Activated naive CD4-positive, alpha-beta T cell treated with Interleukin-2 at 50 U/mL for 16 hours (primary cell): ENCODE results near the gene HES5.
"Not testable (repeated sequence)": the region's sequence is repeated elsewhere in the genome, so short reads cannot be mapped to it uniquely, and the experiment has no call there.

Experiments used
- DNase-seq: peaks from one replicate; pipeline ENCODE4 v3.0.0-alpha.2; 2020

Gene HES5

DNA sequence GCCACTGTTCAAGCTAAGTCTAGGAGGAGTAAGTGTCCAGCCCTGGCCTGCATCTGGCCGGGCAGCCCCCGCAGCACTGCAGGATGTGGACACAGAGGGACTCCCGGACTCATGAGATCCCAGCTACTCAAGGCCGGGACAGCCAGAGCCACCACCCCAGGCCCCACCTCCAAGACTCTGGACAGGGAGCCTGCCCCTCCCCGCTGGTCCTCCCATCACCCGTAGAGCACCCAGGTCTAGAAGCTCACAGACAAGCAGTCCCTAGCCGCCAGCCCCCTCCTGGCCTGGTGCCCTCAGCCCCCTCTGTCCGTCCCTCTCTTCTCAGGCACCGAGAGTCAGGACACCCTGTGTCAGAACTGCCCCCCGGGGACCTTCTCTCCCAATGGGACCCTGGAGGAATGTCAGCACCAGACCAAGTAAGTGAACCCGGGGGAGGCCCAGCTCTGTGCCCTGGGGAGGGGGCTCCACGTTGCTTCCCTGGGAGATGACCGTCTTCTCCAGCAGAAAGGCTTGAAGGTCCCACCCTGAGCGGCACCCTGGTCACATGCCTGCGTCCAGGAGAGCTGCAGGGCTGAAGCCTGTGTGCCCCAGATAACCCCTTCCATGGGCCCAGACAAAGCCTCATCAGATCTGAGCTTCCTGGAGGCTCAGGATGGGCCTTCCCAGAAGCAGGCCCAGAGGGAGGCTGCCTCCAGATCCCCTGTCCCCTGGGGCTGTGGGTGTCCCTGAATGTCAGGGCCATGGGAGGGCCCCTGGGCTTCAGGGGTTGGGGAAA, 30.4 kb upstream of the HES5 start:
- DNase-seq, result no peak

DNA sequence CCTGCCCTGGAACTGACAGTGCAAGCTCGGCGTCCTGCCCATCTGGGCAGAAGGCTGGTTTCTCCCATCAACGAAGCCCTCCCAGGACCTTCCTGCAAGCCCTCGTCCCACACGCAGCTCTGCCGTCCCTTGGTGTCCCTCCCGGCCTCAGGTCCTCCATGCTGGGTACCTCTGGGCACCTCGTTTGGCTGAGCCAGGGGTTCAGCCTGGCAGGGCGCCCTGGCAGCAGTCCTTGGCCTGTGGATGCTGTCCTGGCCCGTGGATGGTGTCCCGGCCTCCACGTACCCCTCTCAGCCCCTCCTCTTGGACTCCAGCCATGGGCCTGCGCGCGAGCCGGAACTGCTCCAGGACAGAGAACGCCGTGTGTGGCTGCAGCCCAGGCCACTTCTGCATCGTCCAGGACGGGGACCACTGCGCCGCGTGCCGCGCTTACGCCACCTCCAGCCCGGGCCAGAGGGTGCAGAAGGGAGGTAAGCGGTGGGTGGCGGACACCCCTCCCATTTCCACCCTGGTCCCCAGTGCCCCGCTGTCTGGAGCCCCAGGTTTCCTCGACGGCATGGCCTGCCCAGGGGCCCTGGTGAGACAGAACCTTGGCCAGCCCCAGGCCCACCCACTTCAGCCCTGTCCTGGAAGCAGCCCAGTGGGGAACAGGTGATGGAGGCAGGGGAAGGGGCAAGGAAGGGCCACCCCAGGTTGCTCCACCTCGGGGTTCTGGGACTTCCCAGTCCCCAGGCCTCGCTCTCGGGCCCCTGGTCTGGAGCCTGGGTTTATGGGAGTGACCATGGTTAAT, 29.6 kb upstream of the HES5 start:
- DNase-seq, result no peak

DNA sequence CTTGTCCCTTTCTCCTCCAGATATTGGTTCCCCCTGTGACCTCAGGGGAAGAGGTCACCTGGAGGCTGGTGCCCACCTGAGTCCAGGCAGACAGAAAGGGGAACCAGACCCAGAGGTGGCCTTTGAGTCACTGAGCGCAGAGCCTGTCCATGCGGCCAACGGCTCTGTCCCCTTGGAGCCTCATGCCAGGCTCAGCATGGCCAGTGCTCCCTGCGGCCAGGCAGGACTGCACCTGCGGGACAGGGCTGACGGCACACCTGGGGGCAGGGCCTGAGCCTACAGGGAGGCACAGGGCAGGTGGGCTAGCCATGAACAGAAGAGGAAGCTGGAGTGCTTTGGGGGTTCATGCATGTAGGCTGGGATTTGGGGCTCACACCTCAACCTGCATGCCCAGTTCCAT, 28.8 kb upstream of the HES5 start:
- no peak for DNase-seq

DNA sequence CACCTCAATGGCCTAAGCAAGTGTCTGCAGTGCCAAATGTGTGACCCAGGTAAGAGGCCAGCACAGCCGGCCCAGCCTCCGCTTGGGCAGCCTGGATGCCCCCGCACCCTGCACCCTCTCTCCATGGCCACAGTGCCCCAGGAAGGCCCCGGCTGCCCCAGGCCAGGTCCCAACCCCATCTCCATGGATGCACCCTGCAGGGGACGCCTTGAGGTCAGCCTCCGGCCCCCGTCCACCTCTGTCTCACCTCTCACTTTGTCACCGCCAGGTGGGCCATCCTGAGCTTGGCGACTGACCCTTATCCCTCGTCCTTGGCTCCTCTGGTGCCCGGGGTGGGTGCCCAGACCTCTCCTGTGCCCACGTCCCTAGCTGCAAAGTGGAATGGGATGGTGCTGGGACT, 28.4 kb upstream of the HES5 start:
- DNase-seq, result no peak

DNA sequence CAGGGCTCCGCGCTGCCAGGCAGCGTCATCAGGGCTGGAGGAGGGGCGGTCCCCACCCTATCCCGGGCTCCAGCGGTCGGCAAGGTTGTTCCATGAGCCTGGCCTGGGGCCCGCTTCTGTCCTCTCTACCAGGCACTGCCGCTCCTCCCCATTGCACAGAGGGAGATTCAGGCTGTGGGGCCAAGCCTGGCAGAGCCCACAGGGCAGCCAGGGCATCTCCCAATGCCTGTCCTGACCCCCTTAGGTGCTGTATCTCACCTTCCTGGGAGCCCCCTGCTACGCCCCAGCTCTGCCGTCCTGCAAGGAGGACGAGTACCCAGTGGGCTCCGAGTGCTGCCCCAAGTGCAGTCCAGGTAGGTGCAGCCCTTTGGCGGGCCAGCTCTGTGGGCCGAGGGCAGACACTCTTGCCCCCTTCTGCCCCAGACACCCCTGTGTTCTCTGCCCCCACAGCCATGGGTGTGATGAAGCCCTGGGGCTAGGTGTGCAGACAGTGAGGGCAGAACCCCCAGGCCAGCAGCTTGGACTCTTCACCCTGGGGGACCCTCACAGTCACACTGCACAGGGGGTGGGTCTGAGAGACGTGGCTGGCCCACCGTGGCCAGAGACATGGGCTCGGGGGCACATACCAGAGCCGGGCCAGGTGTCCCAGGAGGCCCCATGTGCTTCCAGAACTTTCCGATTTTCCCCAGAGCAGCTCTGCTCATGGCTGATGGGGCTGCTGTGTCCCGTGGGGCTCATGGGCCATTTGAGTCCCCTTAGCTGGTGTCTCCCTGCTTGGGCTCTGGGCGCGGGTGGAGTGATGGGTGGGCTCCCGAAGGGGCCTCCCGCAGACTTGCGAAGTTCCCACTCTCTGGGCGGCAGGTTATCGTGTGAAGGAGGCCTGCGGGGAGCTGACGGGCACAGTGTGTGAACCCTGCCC, 27.7 kb upstream of the HES5 start:
- no peak for DNase-seq

DNA sequence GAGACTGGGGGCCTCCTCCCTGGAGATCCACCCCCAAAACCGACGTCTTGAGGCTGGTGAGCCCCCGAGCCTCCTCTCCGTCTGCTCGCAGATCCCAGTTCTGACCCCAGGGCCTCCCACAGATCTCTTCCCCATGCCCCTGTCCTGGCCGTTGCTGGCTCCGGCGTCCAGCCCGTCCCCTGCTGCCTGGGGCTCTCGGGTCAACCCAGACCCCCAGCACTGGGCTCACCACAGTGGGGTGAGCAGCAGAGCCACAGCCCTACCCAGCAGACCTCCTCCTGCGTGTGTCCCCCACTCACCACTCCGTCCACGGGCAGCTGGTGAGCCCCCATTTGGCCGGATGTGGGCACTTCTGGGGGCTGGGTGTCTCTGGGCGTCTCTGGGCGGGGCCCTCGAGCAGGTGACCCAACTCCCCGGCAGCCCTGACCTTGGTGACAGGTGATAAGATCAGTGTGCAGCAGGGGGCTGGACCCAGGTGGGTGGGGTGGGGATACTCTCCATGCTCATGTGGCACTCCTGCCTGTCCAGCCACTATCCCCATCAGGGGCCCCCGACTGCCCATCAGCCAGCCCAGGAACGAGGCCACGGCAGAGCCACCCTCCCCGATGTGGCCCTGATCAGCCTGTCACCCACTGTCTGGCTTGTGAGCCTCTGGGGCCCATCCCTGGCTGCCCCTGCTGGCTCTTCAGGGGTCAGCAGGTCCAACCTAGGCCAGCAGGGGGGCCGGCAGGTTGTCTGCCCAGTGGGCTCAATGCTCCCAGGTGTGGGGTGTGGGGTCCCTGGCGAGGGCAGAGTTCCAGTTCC, 26.8 kb upstream of the HES5 start:
- DNase-seq, result peak; percentile 34

DNA sequence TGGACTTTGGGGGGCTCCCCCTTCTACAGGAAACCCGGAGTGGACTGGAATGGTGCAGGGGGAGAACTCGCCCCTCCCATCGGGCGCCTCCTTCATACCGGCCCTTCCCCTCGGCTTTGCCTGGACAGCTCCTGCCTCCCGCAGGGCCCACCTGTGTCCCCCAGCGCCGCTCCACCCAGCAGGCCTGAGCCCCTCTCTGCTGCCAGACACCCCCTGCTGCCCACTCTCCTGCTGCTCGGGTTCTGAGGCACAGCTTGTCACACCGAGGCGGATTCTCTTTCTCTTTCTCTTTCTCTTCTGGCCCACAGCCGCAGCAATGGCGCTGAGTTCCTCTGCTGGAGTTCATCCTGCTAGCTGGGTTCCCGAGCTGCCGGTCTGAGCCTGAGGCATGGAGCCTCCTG, 26.2 kb upstream of the HES5 start, which contains the start of gene TNFRSF14:
Gene TNFRSF14, plus strand, starts transcription at position 95 of the 401 bp plus-strand sequence. Its CDS starts 294 bp downstream, at position 389.
- DNase-seq, result peak; percentile 78

DNA sequence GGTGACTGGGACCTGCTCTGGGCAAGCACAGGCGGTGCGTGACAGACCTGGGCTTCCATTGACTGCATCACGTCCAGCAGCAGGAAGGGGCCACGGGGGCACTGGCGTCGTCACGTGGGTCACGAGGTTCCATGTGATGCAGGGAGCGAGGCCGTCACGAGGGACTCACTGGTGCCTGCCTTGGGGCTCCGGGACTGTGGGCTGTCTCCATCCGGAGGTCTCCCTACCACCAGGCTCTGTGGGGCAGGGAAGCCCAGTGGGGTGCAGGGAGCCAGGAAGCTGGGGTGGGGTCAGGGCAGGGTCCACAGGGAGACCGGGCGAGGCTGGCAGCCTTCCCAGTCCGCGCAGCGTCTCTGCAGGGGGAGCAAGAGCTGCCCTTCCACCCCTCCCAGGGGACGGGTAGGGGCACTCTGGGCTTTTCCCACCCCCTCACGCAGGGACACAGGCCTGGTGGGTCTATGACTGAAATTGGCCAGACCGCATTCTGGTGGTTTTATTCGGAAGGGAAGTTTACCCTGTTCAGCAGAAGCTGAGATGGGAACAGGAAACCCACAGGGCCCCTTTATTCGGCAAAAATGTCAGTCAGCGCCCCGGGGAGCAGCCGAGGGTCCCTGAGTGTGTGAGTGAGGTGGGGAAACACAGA, 25.7 kb upstream of the HES5 start:
- peak; percentile 75 for DNase-seq

DNA sequence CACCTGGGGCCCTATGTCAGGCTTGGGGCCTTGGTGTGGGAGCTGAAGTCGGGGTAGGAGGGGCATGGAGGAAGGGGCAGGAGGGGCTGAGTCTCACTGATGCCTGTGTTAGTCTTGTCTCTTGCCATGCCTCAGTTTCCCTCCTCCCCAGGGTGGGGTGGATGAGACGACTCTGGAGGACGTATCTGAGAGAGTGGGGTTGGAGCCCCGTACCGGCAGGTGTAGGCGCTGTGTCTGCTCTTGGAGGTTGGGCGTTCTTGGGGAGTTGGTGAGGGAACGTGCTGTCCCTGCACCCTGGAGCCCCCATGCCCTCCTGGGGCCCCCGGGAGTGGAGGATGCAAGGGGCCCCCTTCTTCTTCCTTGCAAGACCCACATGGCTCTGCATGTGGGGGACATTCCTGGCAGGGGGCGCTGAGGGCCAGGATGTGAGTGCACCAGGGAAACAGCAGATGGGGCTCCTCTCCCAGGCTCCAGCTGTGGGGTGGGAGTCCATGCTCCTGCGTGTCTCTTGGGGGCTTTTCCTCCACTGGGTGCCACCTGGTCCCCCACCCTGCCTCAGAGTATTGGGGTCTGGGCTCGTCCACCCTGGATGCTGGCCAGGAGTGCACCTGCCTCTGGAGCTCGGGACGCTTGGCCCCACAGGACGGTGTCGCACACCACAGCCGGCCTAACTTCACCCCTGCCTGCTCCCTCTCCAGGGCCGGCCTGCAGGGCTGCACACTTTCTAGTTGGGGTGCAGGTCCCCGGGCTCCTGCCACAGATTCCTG, 24.7 kb upstream of the HES5 start:
- peak; percentile 45 for DNase-seq

DNA sequence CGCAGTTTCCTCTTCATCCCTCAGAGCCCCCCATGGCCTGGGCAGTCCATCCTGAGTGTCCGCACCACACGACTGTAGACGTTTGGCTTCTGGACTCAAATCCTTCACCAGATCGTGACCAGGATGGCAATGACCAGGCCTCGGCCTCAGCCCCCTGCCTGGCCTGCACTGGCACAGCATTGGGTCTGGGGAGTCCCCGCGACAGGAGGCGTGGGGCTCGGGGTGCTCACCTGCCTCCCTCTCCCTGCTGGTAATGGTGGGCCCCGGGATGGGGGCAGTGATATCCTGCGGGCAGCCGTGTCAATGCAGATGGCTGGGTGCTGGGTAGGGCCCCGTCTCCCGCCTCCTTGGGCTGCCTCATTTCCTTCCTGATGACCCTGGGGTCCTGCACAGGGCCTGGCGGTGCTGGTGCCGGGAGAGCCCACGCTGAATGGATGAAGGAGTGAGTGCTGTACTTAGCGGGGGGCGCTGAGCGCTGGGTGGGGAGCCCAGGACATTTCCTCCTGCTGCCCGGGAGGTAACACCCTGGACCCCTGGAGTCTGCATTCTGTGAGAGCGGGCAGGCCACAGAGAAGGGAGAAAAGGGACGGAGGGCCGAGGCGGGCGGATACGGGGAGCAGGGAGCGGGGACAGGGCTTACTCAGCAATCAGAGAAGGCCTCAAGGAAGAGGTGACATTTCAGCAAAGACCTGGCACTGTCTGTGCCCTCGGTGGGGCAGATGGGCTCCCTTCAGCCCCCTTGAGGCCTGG, 24.0 kb upstream of the HES5 start:
- no peak for DNase-seq

DNA sequence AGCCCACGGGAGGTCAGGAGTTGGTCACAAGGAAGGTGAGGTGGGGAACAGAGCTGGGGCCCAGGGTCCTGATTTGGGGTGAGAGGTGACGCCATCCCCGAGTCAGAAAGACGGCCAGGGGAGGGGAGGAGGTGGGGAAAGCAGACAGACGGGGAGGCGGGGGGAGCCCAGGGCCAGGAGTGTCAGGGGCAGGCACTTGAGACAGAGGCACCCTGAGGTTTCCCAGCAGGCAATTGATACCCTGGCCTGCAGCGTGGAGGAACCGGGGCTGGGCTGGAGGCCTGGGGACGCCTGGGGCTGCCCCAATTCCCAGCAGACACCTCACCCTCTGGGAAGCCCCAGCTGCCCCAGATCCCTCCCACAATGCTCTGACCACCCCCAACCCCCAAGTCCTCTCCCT, 23.0 kb upstream of the HES5 start:
- not testable (repeated sequence) for DNase-seq

DNA sequence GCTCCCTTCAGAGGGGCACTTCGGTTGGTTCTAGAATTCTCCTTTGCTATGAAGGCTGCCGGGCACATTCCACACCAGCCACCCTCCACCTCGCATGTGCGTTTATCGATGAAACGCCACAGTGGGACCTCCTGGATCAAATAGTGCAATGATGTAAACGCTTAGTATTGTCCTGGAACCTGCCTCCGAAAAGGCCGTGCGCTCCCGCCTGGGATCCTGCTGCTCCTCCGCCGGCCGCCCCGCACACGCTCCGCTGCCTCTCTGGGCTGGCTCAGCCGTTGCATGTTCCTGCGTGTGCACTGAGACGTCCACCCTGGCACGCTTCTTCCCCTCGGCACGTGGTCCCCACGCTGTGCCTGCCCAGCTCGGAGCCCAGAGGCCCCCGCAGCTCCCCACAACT, 22.1 kb upstream of the HES5 start:
- no peak for DNase-seq

DNA sequence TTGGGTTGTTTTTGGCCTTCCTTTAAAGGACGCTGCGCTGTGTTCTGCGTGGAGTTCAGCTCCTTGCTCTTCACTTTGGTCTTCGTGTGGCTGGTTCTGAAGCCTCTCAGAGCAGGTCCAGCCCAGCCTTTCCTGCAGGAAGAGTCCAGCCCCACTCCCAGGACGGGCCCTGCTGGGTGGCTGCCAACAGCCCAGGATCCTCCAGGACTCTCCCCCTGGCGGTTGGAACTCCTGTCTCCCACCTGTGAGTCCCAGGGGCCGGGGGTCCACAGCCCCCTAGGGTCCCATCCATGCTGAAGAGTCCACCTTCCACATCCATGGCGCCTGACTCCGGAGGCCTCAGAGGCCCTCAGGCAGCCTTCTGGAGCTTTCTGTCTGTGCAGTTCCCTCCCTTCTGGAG, 21.5 kb upstream of the HES5 start:
- not testable (repeated sequence) for DNase-seq

DNA sequence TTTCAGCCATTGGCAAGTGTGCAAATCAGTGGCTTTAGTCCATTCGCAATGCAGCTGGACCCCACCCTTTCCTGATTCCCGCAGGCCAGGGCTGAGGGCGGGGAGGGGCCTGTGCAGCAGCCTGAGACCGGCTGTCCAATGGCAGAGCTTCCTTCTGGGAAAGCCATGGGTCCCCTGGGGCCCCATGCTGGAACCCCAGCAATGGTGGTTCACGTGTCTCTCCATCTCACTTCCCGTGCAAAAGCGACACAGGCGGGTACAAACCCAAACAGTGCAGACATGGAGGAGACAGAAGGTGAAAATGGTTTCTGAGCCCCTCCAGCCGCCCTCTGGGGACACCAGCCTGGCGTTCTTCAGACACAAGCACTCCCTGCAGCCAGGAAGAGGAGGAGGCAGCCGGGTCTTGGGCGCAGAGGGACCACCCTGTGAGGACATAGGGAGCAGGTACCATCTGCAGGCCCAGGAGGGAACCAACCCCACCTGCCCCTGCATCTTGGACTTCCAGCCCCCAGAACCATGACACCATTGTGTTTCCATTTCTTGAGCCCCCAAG, 20.3 kb upstream of the HES5 start:
- not testable (repeated sequence) for DNase-seq

DNA sequence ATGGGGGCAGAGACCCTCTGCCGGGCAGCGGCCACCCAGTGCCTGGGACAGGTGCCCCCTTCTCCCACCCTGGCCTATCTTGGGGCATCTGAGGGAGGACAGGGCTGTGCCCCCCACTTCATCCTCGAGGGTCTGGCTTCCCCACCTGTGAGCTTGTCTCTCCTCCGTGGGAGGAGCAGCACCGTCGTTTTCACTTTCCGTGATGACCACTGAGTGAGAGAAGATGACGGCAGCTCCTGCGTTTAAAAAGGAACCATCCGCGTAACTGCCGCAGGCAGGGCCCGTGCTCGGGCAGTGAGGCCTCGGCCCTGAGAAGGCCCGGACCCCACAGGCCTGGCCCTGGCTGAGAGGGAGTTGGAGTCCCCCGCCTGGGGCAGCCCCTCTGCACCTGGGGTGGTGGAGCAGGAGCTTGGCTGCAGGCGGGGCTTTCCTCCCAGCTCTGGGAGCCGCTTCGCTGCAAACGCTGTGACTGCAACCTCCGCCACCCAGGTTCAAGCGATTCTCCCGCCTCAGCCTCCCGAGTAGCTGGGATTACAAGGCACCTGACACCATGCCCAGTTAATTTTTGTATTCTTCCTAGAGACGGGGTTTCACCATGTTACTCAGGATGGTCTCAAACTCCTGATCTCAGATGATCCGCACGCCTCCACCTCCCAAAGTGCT, 19.4 kb upstream of the HES5 start:
- not testable (repeated sequence) for DNase-seq

DNA sequence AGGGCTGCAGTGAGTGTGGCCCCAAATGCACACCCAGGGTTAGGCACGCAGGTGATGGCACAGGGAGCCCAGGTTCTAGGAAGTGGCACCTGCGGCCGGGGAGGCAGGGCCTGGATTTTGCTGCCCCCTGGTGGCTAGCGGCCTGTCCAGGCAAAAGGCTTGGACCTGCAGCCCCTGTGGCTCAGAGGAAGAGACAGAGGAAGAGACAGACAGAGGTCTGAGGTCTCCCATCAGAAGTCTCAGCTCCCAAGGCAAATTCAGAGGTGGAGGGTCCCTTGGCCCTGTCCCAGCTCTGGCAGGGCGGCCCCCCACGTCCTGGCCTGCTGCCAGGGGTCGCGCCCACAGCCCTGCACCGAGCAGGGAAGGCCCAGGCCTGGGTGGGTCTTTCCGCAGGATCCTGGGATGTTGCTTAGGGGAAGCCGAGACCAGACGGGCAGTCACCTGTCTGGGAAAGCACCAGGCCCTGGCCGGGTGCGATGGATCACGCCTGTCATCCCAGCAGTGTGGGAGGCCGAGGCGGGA, 18.1 kb upstream of the HES5 start:
- DNase-seq, result peak; percentile 85

DNA sequence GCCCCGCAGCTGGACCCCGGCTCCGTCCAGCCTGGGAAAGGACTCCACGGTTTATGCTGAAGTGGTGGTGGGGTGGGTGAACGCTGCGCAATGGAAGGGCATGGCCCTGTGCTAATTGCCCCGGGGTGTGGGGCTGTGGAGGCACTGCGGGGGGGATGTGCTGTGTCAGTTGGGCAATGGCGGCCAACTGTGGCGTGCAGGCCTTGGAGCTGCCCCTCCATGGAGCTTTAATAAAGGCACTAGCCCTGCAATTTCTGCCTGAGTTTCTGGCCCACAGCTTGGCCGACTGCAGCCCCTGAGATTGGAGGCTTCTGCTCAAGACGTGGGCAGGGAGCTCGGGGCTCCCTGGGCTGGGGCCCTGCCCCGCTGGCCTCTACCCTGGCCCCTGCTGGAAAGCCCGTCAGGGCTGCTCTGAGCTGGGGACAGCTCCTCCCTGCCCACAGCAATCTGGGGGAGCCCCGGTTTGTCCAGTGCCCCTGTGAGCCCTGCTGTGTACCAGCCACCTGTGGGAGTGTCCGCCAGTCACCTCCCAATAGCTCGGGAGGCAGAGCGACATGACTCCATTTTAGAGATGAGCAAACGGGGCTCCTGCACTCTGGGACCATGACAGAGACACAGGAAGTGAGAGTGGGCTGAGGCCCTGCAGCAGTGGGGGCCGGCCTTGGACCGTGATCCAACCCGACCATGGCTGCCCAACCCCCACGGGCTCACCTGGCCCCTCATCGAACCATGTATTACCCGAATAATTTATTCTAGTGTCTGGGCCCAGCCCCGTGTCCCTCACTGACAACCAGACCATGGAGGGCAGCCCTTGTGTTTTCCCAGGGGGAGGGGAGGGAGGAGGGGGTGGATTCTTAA, 17.4 kb upstream of the HES5 start:
- DNase-seq, result peak; percentile 53
